B cell (primary cell): ENCODE results near the gene ZNF135.

Experiments
- EZH2 ChIP-seq: IDR thresholded peaks from 2 replicates; pipeline ENCODE4 v1.6.1; 2012; ENCODE audit warnings: borderline replicate concordance, low read depth, mild to moderate bottlenecking, moderate library complexity, low read length; ENCODE audit not compliant: insufficient read depth, poor library complexity, severe bottlenecking
- TF ChIP-seq, protein P1 (sequence below): fragments of 200-600 bp; IDR thresholded peaks from one replicate; pipeline ENCODE4 v1.8.0; 2022; ENCODE audit warnings: antibody characterized with exemption, mild to moderate bottlenecking

- TF ChIP-seq, protein P1, sequence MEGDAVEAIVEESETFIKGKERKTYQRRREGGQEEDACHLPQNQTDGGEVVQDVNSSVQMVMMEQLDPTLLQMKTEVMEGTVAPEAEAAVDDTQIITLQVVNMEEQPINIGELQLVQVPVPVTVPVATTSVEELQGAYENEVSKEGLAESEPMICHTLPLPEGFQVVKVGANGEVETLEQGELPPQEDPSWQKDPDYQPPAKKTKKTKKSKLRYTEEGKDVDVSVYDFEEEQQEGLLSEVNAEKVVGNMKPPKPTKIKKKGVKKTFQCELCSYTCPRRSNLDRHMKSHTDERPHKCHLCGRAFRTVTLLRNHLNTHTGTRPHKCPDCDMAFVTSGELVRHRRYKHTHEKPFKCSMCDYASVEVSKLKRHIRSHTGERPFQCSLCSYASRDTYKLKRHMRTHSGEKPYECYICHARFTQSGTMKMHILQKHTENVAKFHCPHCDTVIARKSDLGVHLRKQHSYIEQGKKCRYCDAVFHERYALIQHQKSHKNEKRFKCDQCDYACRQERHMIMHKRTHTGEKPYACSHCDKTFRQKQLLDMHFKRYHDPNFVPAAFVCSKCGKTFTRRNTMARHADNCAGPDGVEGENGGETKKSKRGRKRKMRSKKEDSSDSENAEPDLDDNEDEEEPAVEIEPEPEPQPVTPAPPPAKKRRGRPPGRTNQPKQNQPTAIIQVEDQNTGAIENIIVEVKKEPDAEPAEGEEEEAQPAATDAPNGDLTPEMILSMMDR: no peak
- TF ChIP-seq EZH2: no peak
Measured at GRCh38 chr19:58047672-58048071, 11.4 kb upstream of the ZNF135 start.
